ENCODE data around the gene AKT3.

Gene AKT3

GRCh38 chr1:243449373-243449772 lies 400.7 kb downstream of the AKT3 start:
- Histone ChIP-seq H3K4me1 (ENCODE audit: control insufficient read depth in 1 of 2, insufficient read depth in 2 of 2, low read length in 2 of 2) (peaks cover 0 to 3% of the 10 kb centered on the region in 2 donors), H3K9ac (ENCODE audit: low read depth in 1 of 2, low read length in 2 of 2) (no peak overlapping the region), H3K9me3 (ENCODE audit: control insufficient read depth in 1 of 2, low read length in 2 of 2) (no peaks in the 10 kb centered on the region), H3K27ac (ENCODE audit: low read depth, low read length) (no peak overlapping the region), H3K36me3 (ENCODE audit: control insufficient read depth in 1 of 2, insufficient read depth in 2 of 2, low read length in 2 of 2) (no peaks in the 10 kb centered on the region), H3K27me3 (ENCODE audit: control insufficient read depth in 1 of 2, insufficient read depth in 2 of 2, low read length in 2 of 2) (no peaks in the 10 kb centered on the region), H3K4me3 (ENCODE audit: low read depth in 1 of 2, low read length in 2 of 2) (no peak overlapping the region)

- H3K27me3 ChIP-seq (ENCODE audit: control insufficient read depth in 1 of 2, insufficient read depth in 2 of 2, low read length in 2 of 2), result no peaks in the 10 kb centered on the region
- peaks cover 0 to 3% of the 10 kb centered on the region in 2 donors for H3K4me1 ChIP-seq (ENCODE audit: control insufficient read depth in 1 of 2, insufficient read depth in 2 of 2, low read length in 2 of 2)
- no peak overlapping the region for H3K27ac ChIP-seq (ENCODE audit: low read depth, low read length)
- no peaks in the 10 kb centered on the region for H3K36me3 ChIP-seq (ENCODE audit: control insufficient read depth in 1 of 2, insufficient read depth in 2 of 2, low read length in 2 of 2)
- H3K9ac ChIP-seq (ENCODE audit: low read depth in 1 of 2, low read length in 2 of 2), result no peak overlapping the region
- H3K4me3 ChIP-seq (ENCODE audit: low read depth in 1 of 2, low read length in 2 of 2), result no peak overlapping the region
- H3K9me3 ChIP-seq (ENCODE audit: control insufficient read depth in 1 of 2, low read length in 2 of 2), result no peaks in the 10 kb centered on the region
Measured at GRCh38 chr1:243447844-243448243, 402.2 kb downstream of the AKT3 start.

- Histone ChIP-seq H3K27ac (ENCODE audit: low read depth, low read length) (no peak overlapping the region), H3K4me3 (ENCODE audit: low read depth in 1 of 2, low read length in 2 of 2) (no peak overlapping the region), H3K27me3 (ENCODE audit: control insufficient read depth in 1 of 2, insufficient read depth in 2 of 2, low read length in 2 of 2) (no peaks in the 10 kb centered on the region), H3K4me1 (ENCODE audit: control insufficient read depth in 1 of 2, insufficient read depth in 2 of 2, low read length in 2 of 2) (peaks cover 0 to 3% of the 10 kb centered on the region in 2 donors), H3K36me3 (ENCODE audit: control insufficient read depth in 1 of 2, insufficient read depth in 2 of 2, low read length in 2 of 2) (no peaks in the 10 kb centered on the region), H3K9me3 (ENCODE audit: control insufficient read depth in 1 of 2, low read length in 2 of 2) (no peaks in the 10 kb centered on the region), H3K9ac (ENCODE audit: low read depth in 1 of 2, low read length in 2 of 2) (no peak overlapping the region)
Measured at GRCh38 chr1:243447347-243447746, 402.7 kb downstream of the AKT3 start.

- Histone ChIP-seq H3K4me1 (ENCODE audit: control insufficient read depth in 1 of 2, insufficient read depth in 2 of 2, low read length in 2 of 2) (peaks cover 0 to 3% of the 10 kb centered on the region in 2 donors), H3K4me3 (ENCODE audit: low read depth in 1 of 2, low read length in 2 of 2) (no peak overlapping the region), H3K27me3 (ENCODE audit: control insufficient read depth in 1 of 2, insufficient read depth in 2 of 2, low read length in 2 of 2) (no peaks in the 10 kb centered on the region), H3K9me3 (ENCODE audit: control insufficient read depth in 1 of 2, low read length in 2 of 2) (no peaks in the 10 kb centered on the region), H3K27ac (ENCODE audit: low read depth, low read length) (no peak overlapping the region), H3K36me3 (ENCODE audit: control insufficient read depth in 1 of 2, insufficient read depth in 2 of 2, low read length in 2 of 2) (no peaks in the 10 kb centered on the region), H3K9ac (ENCODE audit: low read depth in 1 of 2, low read length in 2 of 2) (no peak overlapping the region)
Measured at GRCh38 chr1:243443557-243443956, 406.5 kb downstream of the AKT3 start.

- H3K4me1 ChIP-seq (ENCODE audit: control insufficient read depth in 1 of 2, insufficient read depth in 2 of 2, low read length in 2 of 2), result no peaks in the 10 kb centered on the region
- no peak overlapping the region for H3K4me3 ChIP-seq (ENCODE audit: low read depth in 1 of 2, low read length in 2 of 2)
Measured at GRCh38 chr1:243441601-243442000, 408.4 kb downstream of the AKT3 start.

GRCh38 chr1:243440406-243440805 lies 409.6 kb downstream of the AKT3 start:
- Histone ChIP-seq H3K9me3 (ENCODE audit: control insufficient read depth in 1 of 2, low read length in 2 of 2) (no peaks in the 10 kb centered on the region), H3K27me3 (ENCODE audit: control insufficient read depth in 1 of 2, insufficient read depth in 2 of 2, low read length in 2 of 2) (no peaks in the 10 kb centered on the region), H3K9ac (ENCODE audit: low read depth in 1 of 2, low read length in 2 of 2) (no peak overlapping the region), H3K4me3 (ENCODE audit: low read depth in 1 of 2, low read length in 2 of 2) (no peak overlapping the region), H3K36me3 (ENCODE audit: control insufficient read depth in 1 of 2, insufficient read depth in 2 of 2, low read length in 2 of 2) (no peaks in the 10 kb centered on the region), H3K4me1 (ENCODE audit: control insufficient read depth in 1 of 2, insufficient read depth in 2 of 2, low read length in 2 of 2) (no peaks in the 10 kb centered on the region), H3K27ac (ENCODE audit: low read depth, low read length) (no peak overlapping the region)

More at GRCh38 chr1:243441601-243442000, 408.4 kb downstream of the AKT3 start:
- Histone ChIP-seq H3K36me3 (ENCODE audit: control insufficient read depth in 1 of 2, insufficient read depth in 2 of 2, low read length in 2 of 2) (no peaks in the 10 kb centered on the region), H3K9ac (ENCODE audit: low read depth in 1 of 2, low read length in 2 of 2) (no peak overlapping the region), H3K9me3 (ENCODE audit: control insufficient read depth in 1 of 2, low read length in 2 of 2) (no peaks in the 10 kb centered on the region), H3K27me3 (ENCODE audit: control insufficient read depth in 1 of 2, insufficient read depth in 2 of 2, low read length in 2 of 2) (no peaks in the 10 kb centered on the region), H3K27ac (ENCODE audit: low read depth, low read length) (no peak overlapping the region)

- no peak overlapping the region for H3K27ac ChIP-seq (ENCODE audit: low read depth, low read length)
- H3K27me3 ChIP-seq (ENCODE audit: control insufficient read depth in 1 of 2, insufficient read depth in 2 of 2, low read length in 2 of 2), result no peaks in the 10 kb centered on the region
- H3K9ac ChIP-seq (ENCODE audit: low read depth in 1 of 2, low read length in 2 of 2), result no peak overlapping the region
- no peaks in the 10 kb centered on the region for H3K36me3 ChIP-seq (ENCODE audit: control insufficient read depth in 1 of 2, insufficient read depth in 2 of 2, low read length in 2 of 2)
- H3K4me1 ChIP-seq (ENCODE audit: control insufficient read depth in 1 of 2, insufficient read depth in 2 of 2, low read length in 2 of 2), result no peaks in the 10 kb centered on the region
- H3K4me3 ChIP-seq (ENCODE audit: low read depth in 1 of 2, low read length in 2 of 2), result no peak overlapping the region
- H3K9me3 ChIP-seq (ENCODE audit: control insufficient read depth in 1 of 2, low read length in 2 of 2), result no peaks in the 10 kb centered on the region
Measured at GRCh38 chr1:243438815-243439214, 411.2 kb downstream of the AKT3 start.
